HEK293 (cell line): ENCODE data around the gene ITPR2.

Source experiments
- CTCF ChIP-seq: fragments of 450-650 bp; formaldehyde crosslinking; IDR thresholded peaks from 2 replicates; pipeline ENCODE4 v1.5.1; 2016; ENCODE audit warnings: missing biosample characterization, missing genetic modification characterization
- KLF1 ChIP-seq: fragments of 450-650 bp; formaldehyde crosslinking; IDR thresholded peaks from 2 replicates; pipeline ENCODE4 v1.5.1; 2016; ENCODE audit warnings: missing biosample characterization, missing genetic modification characterization
- SP3 ChIP-seq: fragments of 450-650 bp; formaldehyde crosslinking; IDR thresholded peaks from 2 replicates; pipeline ENCODE4 v1.5.1; 2016; ENCODE audit warnings: missing biosample characterization, missing genetic modification characterization
- TCF7L2 ChIP-seq: IDR thresholded peaks from 2 replicates; pipeline ENCODE4 v1.6.1; 2011; ENCODE audit warnings: low read depth, mild to moderate bottlenecking, inconsistent platforms, low read length, moderate library complexity, borderline replicate concordance
- YY2 ChIP-seq: fragments of 450-650 bp; formaldehyde crosslinking; IDR thresholded peaks from 2 replicates; pipeline ENCODE4 v1.5.1; 2016; ENCODE audit warnings: missing biosample characterization, missing genetic modification characterization
- ZBTB1 ChIP-seq: fragments of 450-650 bp; formaldehyde crosslinking; IDR thresholded peaks from 2 replicates; pipeline ENCODE4 v1.5.1; 2016; ENCODE audit warnings: missing biosample characterization, missing genetic modification characterization
- ZFP37 ChIP-seq: fragments of 450-650 bp; formaldehyde crosslinking; IDR thresholded peaks from 2 replicates; pipeline ENCODE4 v1.5.1; 2016; ENCODE audit warnings: missing biosample characterization, missing genetic modification characterization
- ZNF239 ChIP-seq: fragments of 450-650 bp; formaldehyde crosslinking; IDR thresholded peaks from 2 replicates; pipeline ENCODE4 v1.5.1; 2016; ENCODE audit warnings: missing biosample characterization, missing genetic modification characterization
- ZNF501 ChIP-seq: fragments of 450-650 bp; formaldehyde crosslinking; IDR thresholded peaks from 2 replicates; pipeline ENCODE4 v1.5.1; 2016; ENCODE audit warnings: missing biosample characterization, missing genetic modification characterization
- ZNF596 ChIP-seq: fragments of 450-650 bp; IDR thresholded peaks from 2 replicates; pipeline ENCODE4 v1.5.0; 2018; ENCODE audit warnings: missing biosample characterization, mild to moderate bottlenecking, missing genetic modification characterization, moderate library complexity

GRCh38 chr12:26576266-26576665 is 256.7 kb downstream of the ITPR2 start:
- no peak for TF ChIP-seq YY2 (tag by site-specific recombination)
- TF ChIP-seq ZNF596 (tag by site-specific recombination): no peak
- no peak for TF ChIP-seq KLF1
- no peak for TF ChIP-seq SP3 (tag by site-specific recombination)
- TF ChIP-seq ZBTB1 (tag by site-specific recombination): no peak
- TF ChIP-seq ZNF501 (tag by site-specific recombination): no peak
- TF ChIP-seq CTCF (tag by site-specific recombination): no peak
- TF ChIP-seq ZNF239 (tag by site-specific recombination): no peak
- no peak for TF ChIP-seq TCF7L2
- no peak for TF ChIP-seq ZFP37 (tag by site-specific recombination)
